Measurements from ENCODE around the gene OR2K2. TPM values are rescaled to one million over a fixed set of nuclear protein-coding genes. Genes with fewer than 3 reads are reported as not detected.
"Not testable (repeated sequence)": the region's sequence is repeated elsewhere in the genome, so short reads cannot be mapped to it uniquely, and the experiment has no call there.

Gene OR2K2
- total RNA-seq, 1 experiment from 2014 or later, result not detected

- intact Hi-C loops (cut with micrococcal nuclease; ENCODE audit: unreplicated experiment), result no loop called here
- Histone ChIP-seq H4K20me1 (ENCODE audit: insufficient read depth) (no peaks in the 10 kb centered on the region), H3K4me2 (no peak overlapping the region), H3F3A (ENCODE audit: insufficient read depth, low read depth) (peaks cover 9% of the 10 kb centered on the region; the same call in 1 of the 2 replicates), H3K27me3 (ENCODE audit: insufficient read depth, low read depth) (no peaks in the 10 kb centered on the region), H3K36me3 (ENCODE audit: low read depth) (no peaks in the 10 kb centered on the region), H2AFZ (no peak overlapping the region), H3K4me1 (replicated peaks; ENCODE audit: insufficient read depth) (no peaks in the 10 kb centered on the region), H3K4me3 (no peak overlapping the region), H3K27ac (no peak overlapping the region), H3K79me2 (ENCODE audit: low read depth) (no peaks in the 10 kb centered on the region), H3K9me2 (ENCODE audit: insufficient read depth) (no peaks in the 10 kb centered on the region), H3K9me3 (ENCODE audit: insufficient read depth, low read depth) (no peaks in the 10 kb centered on the region; the same call in 1 of the 2 replicates)
- no peak for TF ChIP-seq CTCF (conservative IDR thresholded peaks at IDR 0.05)
- TF ChIP-seq EZH2 (IDR thresholded peaks at IDR 0.05; ENCODE audit: low read depth), result no peak
- no TSS peak for BruUV-seq (replicated peaks)
- POLR2A ChIA-PET (ENCODE audit: unreplicated experiment), result interaction anchor here (0.5 kb wide), 1 partner anchor 686 kb away, joined by 3 read pairs; no protein-coding TSS in a partner anchor
- DNase-seq, result no peak
- CTCF ChIA-PET, result no interaction called here
Observed at GRCh38 chr9:111350556-111350955, 20.5 kb upstream of the OR2K2 start.

GRCh38 chr9:111349766-111350165, 19.7 kb upstream of the OR2K2 start:
- H3K4me2 ChIP-seq, result no peak overlapping the region
- CTCF ChIA-PET, result no interaction called here

GRCh38 chr9:111348821-111349271, 18.8 kb upstream of the OR2K2 start:
- H3K36me3 ChIP-seq (ENCODE audit: low read depth), result no peaks in the 10 kb centered on the region
- H3K27ac ChIP-seq, result no peak overlapping the region
- H3K4me1 ChIP-seq (replicated peaks; ENCODE audit: insufficient read depth), result no peaks in the 10 kb centered on the region
- no peaks in the 10 kb centered on the region for H4K20me1 ChIP-seq (ENCODE audit: insufficient read depth)
- intact Hi-C loops (cut with micrococcal nuclease; ENCODE audit: unreplicated experiment), result no loop called here
- no peaks in the 10 kb centered on the region for H3K27me3 ChIP-seq (ENCODE audit: insufficient read depth, low read depth)
- no peak overlapping the region for H3K4me3 ChIP-seq
- BruUV-seq (replicated peaks), result no TSS peak
- no peak overlapping the region for H2AFZ ChIP-seq
- ChIA-PET POLR2A (ENCODE audit: unreplicated experiment) (no interaction called here), CTCF (no interaction called here)
- no peaks in the 10 kb centered on the region; the same call in 1 of the 2 replicates for H3K9me3 ChIP-seq (ENCODE audit: insufficient read depth, low read depth)
- TF ChIP-seq CTCF (conservative IDR thresholded peaks at IDR 0.05) (no peak), EZH2 (IDR thresholded peaks at IDR 0.05; ENCODE audit: low read depth) (no peak)
- H3K79me2 ChIP-seq (ENCODE audit: low read depth), result no peaks in the 10 kb centered on the region
- DNase-seq, result peak in 1 of 2 experiments; percentile 55
- H3K4me2 ChIP-seq, result no peak overlapping the region
- H3K9me2 ChIP-seq (ENCODE audit: insufficient read depth), result no peaks in the 10 kb centered on the region
- H3F3A ChIP-seq (ENCODE audit: insufficient read depth, low read depth), result 0 out of 2 replicates have a peak, but pooled peaks cover 9% of the 10 kb centered on the region

More at GRCh38 chr9:111349766-111350165, 19.7 kb upstream of the OR2K2 start:
- Histone ChIP-seq H3K9me3 (ENCODE audit: insufficient read depth, low read depth) (no peaks in the 10 kb centered on the region; the same call in 1 of the 2 replicates), H3K9me2 (ENCODE audit: insufficient read depth) (no peaks in the 10 kb centered on the region), H3F3A (ENCODE audit: insufficient read depth, low read depth) (peaks cover 9% of the 10 kb centered on the region; the same call in 1 of the 2 replicates), H3K4me3 (no peak overlapping the region), H3K36me3 (ENCODE audit: low read depth) (no peaks in the 10 kb centered on the region), H3K27me3 (ENCODE audit: insufficient read depth, low read depth) (no peaks in the 10 kb centered on the region), H2AFZ (no peak overlapping the region), H3K79me2 (ENCODE audit: low read depth) (no peaks in the 10 kb centered on the region), H4K20me1 (ENCODE audit: insufficient read depth) (no peaks in the 10 kb centered on the region), H3K4me1 (replicated peaks; ENCODE audit: insufficient read depth) (no peaks in the 10 kb centered on the region), H3K27ac (no peak overlapping the region)
- no TSS peak for BruUV-seq (replicated peaks)
- TF ChIP-seq EZH2 (IDR thresholded peaks at IDR 0.05; ENCODE audit: low read depth) (no peak), CTCF (conservative IDR thresholded peaks at IDR 0.05) (no peak)
- DNase-seq, result no peak
- intact Hi-C loops (cut with micrococcal nuclease; ENCODE audit: unreplicated experiment), result no loop called here
- POLR2A ChIA-PET (ENCODE audit: unreplicated experiment), result no interaction called here

GRCh38 chr9:111334318-111334863, 4.4 kb upstream of the OR2K2 start:
- H3K27ac ChIP-seq; H3K4me1 ChIP-seq (replicated peaks; ENCODE audit: insufficient read depth); H3K9me3 ChIP-seq (ENCODE audit: insufficient read depth, low read depth); intact Hi-C loops (cut with micrococcal nuclease; ENCODE audit: unreplicated experiment); H3K9me2 ChIP-seq (ENCODE audit: insufficient read depth); H3K27me3 ChIP-seq (ENCODE audit: insufficient read depth, low read depth); H2AFZ ChIP-seq; H4K20me1 ChIP-seq (ENCODE audit: insufficient read depth); H3K36me3 ChIP-seq (ENCODE audit: low read depth); H3K79me2 ChIP-seq (ENCODE audit: low read depth); H3K4me3 ChIP-seq; H3F3A ChIP-seq (ENCODE audit: insufficient read depth, low read depth); CTCF ChIA-PET; H3K4me2 ChIP-seq; BruUV-seq (replicated peaks): not testable (repeated sequence)
- POLR2A ChIA-PET (ENCODE audit: unreplicated experiment), result interaction anchor here (0.6 kb wide), 2 partner anchors 185 to 200 kb away, joined by 3 to 6 read pairs; no protein-coding TSS in a partner anchor
- DNase-seq, result peak in 1 of 2 experiments; percentile 7

Data from PC-9 (cell line).